Stimulated activated CD8-positive, alpha-beta memory T cell treated with anti-CD3 and anti-CD28 coated beads, Interleukin-2, amount 100 ng/mL, for 1 hour (primary cell): Measurements from ENCODE around the gene SKIC8.

Source experiments
- DNase-seq, 2 donors: peaks; one replicate each; pipeline ENCODE4 v3.0.0-alpha.2; 2020; ENCODE audit warnings: low read depth in 2 of 2

Gene SKIC8

GRCh38 chr15:78292219-78292618 lies 7.2 kb downstream of the SKIC8 start:
- no peak for DNase-seq

- DNase-seq: no peak
These were observed 7.7 kb downstream of the SKIC8 start for GRCh38 chr15:78291698-78292097.

DNA sequence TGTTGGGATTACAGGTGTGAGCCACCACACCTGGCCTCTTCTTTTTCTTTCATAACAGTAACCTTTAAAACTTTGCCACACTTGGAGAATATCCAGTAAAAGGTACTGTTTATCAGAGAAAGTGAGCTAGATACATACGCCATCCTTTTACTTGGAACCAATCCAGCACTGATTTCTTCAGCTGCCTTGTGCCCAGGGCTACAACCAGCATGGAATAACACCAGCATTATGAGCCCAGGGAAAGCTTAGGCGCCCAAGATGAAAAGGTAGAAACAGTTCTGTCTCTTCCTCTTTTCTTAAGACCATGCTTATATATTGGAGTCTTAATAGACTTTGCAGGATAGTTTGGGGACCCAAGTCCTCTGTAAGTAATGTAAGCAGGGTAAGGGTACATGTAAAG lies 8.4 kb downstream of the SKIC8 start:
- DNase-seq: no peak

DNA sequence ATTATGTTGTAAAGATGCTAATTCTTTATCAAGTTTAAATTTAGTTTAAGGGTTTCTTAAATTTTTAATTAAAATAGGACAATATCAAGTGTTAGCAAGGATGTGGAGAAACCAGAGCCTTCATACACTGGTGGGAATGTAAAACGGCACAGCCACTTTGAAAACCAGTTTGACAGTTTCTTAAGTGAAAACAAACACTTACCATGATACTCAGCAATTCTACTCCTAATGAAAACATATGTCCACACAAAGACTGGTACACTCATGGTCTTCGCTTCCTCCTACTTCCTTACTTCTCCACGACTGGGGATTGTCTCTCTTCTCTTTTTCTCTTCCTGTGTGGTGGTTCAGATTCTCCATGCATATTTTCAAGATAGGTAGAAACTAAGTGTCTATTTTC lies 9.2 kb downstream of the SKIC8 start:
- DNase-seq: no peak

- no peak for DNase-seq
These were observed 14.7 kb downstream of the SKIC8 start for GRCh38 chr15:78284758-78285157.

DNA sequence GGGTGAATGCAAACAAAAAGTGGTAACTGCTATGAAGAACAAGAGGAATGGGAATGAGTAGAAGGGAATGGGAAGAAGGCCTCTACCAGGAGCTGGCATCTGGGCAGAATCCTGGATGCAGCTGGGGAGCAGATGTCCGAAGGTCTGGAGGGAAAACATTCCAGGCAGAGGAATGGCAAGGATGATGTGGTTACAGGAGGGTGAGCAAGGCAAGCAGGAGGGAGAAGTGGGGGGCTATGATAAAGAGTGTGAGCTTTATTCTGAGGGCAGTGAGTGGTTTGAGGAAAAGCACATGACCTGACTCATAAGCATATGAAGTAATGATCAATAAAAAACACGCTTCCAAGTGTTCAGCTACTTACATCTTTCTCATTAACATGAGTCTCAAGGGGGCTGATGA lies 17.1 kb downstream of the SKIC8 start:
- DNase-seq: no peak

DNA sequence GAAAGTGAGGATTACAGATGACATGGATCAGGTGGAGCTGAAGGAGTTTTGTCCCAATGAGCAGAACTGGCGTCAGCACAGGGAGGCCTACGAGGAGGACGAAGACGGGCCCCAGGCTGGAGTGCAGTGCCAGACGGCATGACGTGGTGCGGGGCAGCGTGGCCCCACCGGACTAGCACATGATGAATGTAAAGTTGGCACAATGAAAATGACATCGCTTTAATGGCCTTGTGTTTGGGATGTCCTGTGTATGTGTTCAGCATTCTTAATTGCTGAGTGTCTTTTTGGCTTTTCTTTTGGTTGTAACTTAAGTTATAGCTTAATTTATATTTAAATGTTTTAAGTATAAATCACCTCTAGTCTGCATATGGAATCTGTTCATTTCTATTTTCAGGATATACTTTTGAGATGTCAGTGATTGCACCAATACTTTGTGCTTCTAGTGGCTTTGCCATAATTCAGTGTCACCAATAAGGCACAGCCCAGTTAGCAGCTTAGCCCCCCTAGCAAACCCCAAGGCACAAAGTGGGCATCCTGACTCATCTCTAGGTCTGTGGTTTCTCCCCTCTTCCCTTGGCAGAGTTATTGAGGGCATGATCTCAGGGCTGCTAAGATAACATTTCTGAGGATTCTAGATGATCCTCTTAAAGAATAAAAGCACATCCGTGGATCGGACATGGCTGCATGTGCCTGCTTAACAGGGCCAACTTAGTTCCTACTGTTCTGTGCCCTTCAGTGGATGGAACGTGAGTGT lies 18.9 kb downstream of the SKIC8 start:
- no peak for DNase-seq

DNA sequence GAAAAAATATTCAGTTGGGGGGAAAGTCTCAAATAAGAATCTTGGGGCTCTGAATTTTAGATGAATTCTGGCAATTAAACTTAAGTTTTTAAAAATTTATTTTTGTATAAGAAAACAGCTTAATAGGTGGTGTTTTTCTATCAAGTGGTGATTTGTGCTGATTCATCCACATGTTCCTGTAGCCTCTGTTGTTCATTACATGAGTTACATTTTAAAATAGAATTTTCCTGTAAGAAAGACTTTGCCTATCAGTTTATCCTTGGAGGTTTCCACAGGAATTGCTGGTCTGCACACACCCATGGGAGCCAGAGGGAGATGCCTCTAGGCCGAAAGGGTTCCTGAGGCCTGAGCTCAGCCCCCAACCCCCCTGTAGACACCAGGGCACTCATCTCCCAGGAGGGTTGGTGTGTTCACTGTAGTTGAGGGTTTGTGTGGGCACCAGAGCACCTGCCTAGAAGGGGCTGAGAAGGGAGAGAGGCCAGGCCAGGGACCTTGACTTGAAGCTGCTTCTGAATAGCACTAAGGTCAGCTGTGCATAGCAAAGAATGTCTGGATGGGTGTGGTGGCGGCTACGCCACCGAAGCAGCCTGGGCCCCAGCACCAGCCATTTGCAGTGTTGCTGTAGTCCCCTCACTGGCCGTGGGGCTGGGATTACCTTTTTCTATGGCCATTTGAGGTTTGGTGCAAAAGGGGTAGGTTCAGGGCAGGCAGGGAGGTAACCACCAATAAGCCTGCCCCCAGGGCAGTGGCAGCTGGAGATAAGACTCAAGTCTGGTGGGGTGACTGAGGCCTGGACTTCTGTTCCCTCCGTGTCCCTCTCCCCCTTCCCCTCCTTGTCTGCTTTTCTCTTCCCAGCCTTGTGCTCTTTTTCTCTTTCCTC lies 23.1 kb downstream of the SKIC8 start:
- no peak for DNase-seq

DNA sequence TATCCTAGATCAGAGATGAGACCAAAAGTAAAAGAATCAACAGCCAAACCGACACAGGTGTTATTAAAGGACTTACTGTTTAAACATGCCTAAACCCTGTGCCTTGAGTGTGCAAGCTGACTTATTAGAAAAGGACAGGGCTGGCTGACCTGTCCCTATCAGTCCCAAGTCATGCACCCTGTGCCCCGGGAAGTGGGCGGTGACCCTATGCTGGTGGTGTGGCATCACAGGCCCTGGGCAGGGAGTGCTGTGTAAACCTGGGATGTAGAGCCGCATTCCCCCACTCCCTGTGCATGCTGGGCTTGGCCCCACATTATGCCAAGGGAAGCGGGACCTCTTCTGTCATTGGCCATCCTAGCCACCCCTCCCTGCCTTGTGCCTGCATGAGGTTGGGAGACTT lies 24.4 kb downstream of the SKIC8 start:
- DNase-seq: no peak

DNA sequence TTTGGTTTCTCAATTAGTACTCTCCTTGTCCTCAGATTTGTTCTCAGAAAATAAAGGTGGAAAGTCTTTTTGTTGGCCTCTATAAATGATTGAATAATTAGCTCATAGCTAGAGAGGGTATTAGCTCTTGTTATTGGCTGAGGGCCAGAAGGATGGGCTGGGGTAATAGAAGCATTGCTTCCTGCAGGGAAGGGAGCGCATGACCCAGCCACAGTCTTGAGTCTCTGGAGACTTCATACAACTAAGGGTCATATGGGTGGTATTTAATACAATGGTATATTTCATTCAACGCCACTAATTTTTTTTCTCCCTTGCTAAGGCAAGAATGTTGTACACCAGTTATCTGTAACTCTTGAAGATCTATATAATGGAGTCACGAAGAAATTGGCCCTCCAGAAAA lies 26.6 kb downstream of the SKIC8 start:
- DNase-seq: no peak

- DNase-seq: no peak
These were observed 27.1 kb downstream of the SKIC8 start for GRCh38 chr15:78272316-78272715.

DNA sequence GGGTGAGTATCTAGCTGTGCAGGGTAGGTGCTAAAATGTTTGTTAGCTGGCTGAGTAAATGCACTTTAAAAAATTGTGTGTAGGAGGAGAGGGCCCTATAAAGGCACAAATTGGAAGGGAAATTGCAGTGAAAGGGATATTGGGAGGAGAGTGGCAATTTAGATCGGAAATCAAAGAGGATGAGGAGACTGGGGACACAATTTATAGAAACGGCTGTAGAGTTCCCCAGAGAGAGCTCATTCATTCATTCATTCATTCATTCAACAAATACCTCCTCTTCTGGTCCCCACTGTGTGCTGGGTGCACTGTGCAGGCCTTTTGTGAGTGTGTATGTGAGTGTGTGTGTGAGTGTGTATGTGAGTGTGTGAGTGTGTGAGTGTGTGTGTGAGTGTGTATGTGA lies 32.6 kb downstream of the SKIC8 start:
- DNase-seq: no peak

DNA sequence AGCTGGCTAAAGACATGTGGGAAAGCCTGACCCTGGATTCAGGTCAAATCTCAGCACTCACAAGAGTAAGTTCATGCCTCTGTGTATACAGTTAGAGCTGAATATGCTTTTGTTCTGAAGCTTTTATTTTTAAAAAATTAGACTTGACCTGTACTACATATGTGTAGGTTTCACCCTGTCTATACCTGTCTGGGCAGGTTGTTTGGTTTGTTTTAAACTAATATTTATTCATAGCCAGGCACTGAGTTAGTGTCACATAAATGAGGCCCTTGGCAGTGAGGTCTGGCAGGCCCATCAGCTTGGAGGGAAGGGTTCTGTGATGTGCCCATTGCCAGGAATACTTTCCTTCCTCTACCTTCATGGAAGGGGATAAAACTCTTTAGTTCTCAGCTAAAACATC lies 33.2 kb downstream of the SKIC8 start:
- DNase-seq: no peak

DNA sequence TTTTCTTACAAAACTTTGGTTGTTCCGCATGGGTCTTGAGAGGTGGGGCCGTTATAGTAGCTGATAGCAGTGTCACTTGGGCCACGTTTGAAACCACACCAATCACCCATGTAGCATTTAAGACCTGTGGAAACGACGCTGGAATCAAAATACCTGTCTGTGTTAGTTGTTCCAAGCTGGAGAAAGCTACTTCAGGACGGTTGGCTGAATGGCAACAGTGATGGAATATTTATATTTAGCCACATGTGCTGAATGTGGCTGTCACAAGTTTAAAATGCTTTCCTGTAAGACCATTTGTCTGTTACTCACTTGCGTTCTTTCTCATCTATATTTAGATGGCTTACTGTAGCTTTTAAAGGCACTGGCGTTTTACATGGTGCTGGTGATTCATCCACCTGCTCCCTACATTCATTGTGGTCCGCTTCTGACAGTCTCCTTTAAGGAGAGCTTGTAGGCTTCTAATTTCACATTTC lies 33.6 kb downstream of the SKIC8 start:
- no peak for DNase-seq

GRCh38 chr15:78265137-78265460 lies 34.3 kb downstream of the SKIC8 start:
- no peak for DNase-seq

- DNase-seq: peak; percentile 20 to 34
These were observed 34.9 kb downstream of the SKIC8 start, which contains the start of gene DNAJA4 for GRCh38 chr15:78264304-78265136. TSS of gene DNAJA4 (plus strand) at chr15:78264562. CDS start at chr15:78264764, 202 bp downstream.

GRCh38 chr15:78263907-78264303 lies 35.5 kb downstream of the SKIC8 start:
- no peak for DNase-seq

DNA sequence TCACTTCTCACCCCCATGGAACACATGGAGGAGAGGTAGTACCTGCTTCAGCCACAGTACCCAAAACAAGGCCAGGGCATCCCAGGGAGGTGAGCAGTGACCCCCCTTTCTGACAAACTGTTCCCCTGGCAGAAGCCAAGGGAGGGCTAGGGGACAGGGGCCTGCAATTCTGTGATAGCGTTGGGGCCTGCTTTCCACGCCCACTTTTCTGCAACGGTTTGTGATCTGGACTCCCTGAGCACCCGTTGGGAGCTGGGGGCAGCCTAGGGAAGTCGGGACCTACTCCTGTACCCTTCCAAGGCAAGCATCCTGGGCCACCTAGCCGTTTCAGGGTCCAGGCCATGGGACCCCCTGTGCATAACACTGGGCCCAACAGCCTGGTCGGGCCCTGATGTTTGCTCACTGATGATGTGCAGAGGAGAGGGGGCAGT lies 36.0 kb downstream of the SKIC8 start:
- no peak for DNase-seq

- no peak for DNase-seq
These were observed 38.3 kb downstream of the SKIC8 start for GRCh38 chr15:78261062-78261461.

DNA sequence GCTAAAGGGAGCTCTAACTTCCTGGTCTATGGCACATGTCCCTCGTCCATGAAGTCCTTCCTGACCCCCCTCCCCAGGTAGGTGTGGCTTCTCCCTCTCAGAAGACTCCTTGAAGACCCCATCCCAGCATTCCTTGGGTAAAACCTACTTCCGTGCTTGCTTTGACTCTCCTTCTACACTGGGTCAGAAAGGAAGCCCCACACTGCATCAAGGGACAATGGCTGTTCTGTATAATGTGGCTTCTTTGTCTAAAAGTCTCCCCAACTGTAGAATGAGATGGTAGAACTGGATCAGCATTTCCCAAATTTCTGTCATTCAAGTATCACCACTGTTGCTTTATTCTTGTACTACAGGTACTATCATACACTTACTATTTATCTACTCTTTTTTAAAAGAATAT lies 38.9 kb downstream of the SKIC8 start:
- no peak for DNase-seq

DNA sequence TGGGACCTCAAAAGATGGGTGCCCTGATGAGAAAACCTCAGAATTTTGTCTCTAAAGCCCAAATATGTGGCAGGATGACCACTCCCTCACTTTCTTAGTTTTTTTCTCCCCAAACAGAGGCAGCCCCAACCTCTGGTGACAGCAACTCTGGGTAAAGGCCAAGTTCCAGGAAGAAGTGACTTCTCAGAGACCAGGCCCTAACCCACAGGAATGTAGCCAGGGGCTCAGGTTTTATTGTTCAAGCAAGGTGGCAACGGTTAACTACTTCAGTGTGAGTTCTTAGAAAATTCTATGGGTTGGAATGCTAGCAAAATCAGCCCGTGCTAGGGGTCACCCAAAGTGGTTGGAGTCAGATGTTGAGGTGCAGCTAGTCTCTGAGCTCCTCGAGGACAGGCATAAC lies 40.2 kb downstream of the SKIC8 start:
- DNase-seq: no peak

DNA sequence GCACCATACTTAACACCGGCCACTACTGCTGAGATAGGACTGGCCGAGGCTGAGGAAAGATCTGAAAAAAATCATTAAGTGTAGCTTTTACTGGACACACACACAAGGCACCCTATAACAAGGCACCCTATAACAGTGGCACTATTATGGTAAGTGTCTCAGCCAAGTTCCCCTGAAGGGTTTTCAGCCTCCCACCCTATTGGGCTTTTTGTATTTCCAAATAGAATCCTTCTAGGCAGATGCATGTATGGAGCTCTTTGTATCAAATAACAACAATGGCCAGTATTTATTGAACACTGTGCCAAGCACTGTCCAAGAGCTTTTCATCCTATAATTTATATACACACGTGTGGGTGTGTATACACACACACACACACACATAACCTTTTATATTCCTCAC lies 41.7 kb downstream of the SKIC8 start:
- no peak for DNase-seq
